Testis (tissue), 5 donors: ENCODE measurements around the gene C20orf202. TPM values are rescaled to one million over a fixed set of nuclear protein-coding genes. Genes with fewer than 3 reads are reported as not detected.

Experiments used
- DNase-seq: peaks from one replicate; pipeline ENCODE4 v3.0.0-alpha.2; 2019
- H3K27ac ChIP-seq, 2 donors: fragments of 200-600 bp; sonication (generic); one replicate each; pipeline ENCODE4 v1.5.1; 2019
- H3K27me3 ChIP-seq: fragments of 200-600 bp; sonication (generic); one replicate; pipeline ENCODE4 v1.5.1; 2019
- H3K36me3 ChIP-seq: fragments of 200-600 bp; sonication (generic); one replicate; pipeline ENCODE4 v1.5.1; 2017; ENCODE audit warnings: low read depth; ENCODE audit errors: missing control alignments
- H3K4me1 ChIP-seq: fragments of 200-600 bp; sonication (generic); one replicate; pipeline ENCODE4 v1.5.1; 2019
- H3K4me3 ChIP-seq, 2 donors: fragments of 200-600 bp; sonication (generic); one replicate each; pipeline ENCODE4 v1.5.1; 2017 to 2019
- H3K9me3 ChIP-seq: fragments of 200-600 bp; sonication (generic); one replicate; pipeline ENCODE4 v1.5.1; 2017
- POLR2A ChIP-seq: fragments of 450-650 bp; IDR thresholded peaks from one replicate; pipeline ENCODE4 v1.6.1; 2017; ENCODE audit warnings: antibody characterized with exemption, mild to moderate bottlenecking, moderate library complexity
- WGBS, 2 donors: methylation state at CpG; one replicate each; pipeline ENCODE4 v1.1.5; 2018; 5-methylcytosine and 5-hydroxymethylcytosine counted together
- intact Hi-C: fragments of 100-400 bp; cut with DNase I; formaldehyde crosslinking; loops from one replicate; pipeline ENCODE4 v1.15.1; 2023; ENCODE audit warnings: low total_unique reads
- long read RNA-seq, 2 donors: transcript quantifications; one replicate each; lab custom pipeline, GENCODE V29; 2026
- polyA plus RNA-seq: library from polyadenylated mRNA; stranded (reverse); fragments of 350-450 nt; fragmentation: Illumina TruSeq; extraction: RNeasy Lipid Tissue Mini Kit (QIAGEN cat#74804); gene quantifications from one replicate; pipeline ENCODE4 v1.2.3, GENCODE V29; 2014; ENCODE audit warnings: low read depth, low replicate concordance; ENCODE audit not compliant: insufficient read depth
- total RNA-seq, 2 donors: library from RNA; depleted of rRNA; stranded (reverse); fragments of >200 nt; gene quantifications; one replicate each; pipeline ENCODE4 v1.2.3, GENCODE V29; 2016
- TF ChIP-seq, protein P1 (sequence below), 3 experiments: fragments of 450-650 bp in 2 of 3; fragments of 200-600 bp in 1 of 3; sonication (generic) in 1 of 3; IDR thresholded peaks; one replicate each; pipeline ENCODE4 v1.5.1; 2016 to 2019; ENCODE audit warnings: antibody characterized with exemption in 3 of 3, mild to moderate bottlenecking in 2 of 3, moderate library complexity in 1 of 3

Gene C20orf202
- total RNA-seq (1 to 10 TPM; 1.1 to 1.7 TPM), polyA plus RNA-seq (0.84 TPM)
- long read RNA-seq, donor 1: 0 reads
- long read RNA-seq, donor 2: 0 reads

- Histone ChIP-seq H3K27ac (no peak within 1 kb of the TSS), H3K4me3 (no peak within 1 kb of the TSS), H3K4me1 (peaks cover 7% of the 10 kb centered on the region), H3K9me3 (no peaks in the 10 kb centered on the region), H3K27me3 (no peaks in the 10 kb centered on the region), H3K36me3 (no peaks in the 10 kb centered on the region)
- TF ChIP-seq, protein P1, sequence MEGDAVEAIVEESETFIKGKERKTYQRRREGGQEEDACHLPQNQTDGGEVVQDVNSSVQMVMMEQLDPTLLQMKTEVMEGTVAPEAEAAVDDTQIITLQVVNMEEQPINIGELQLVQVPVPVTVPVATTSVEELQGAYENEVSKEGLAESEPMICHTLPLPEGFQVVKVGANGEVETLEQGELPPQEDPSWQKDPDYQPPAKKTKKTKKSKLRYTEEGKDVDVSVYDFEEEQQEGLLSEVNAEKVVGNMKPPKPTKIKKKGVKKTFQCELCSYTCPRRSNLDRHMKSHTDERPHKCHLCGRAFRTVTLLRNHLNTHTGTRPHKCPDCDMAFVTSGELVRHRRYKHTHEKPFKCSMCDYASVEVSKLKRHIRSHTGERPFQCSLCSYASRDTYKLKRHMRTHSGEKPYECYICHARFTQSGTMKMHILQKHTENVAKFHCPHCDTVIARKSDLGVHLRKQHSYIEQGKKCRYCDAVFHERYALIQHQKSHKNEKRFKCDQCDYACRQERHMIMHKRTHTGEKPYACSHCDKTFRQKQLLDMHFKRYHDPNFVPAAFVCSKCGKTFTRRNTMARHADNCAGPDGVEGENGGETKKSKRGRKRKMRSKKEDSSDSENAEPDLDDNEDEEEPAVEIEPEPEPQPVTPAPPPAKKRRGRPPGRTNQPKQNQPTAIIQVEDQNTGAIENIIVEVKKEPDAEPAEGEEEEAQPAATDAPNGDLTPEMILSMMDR (IDR thresholded peaks at IDR 0.05): no peak
- no peak for TF ChIP-seq POLR2A
- intact Hi-C loops: no loop called here
- no peak for DNase-seq
- WGBS, 2 donors: 68 to 70% methylated on average over 5 of the region's 5 CpGs
These were observed at the start of gene C20orf202 for GRCh38 chr20:1202762-1203504. C20orf202 (plus strand) TSS chr20:1203454; CDS start chr20:1203586, 132 bp downstream.

- Histone ChIP-seq H3K27ac (no peak overlapping the region), H3K4me1 (no peaks in the 10 kb centered on the region), H3K9me3 (no peaks in the 10 kb centered on the region), H3K36me3 (no peaks in the 10 kb centered on the region), H3K27me3 (no peaks in the 10 kb centered on the region), H3K4me3 (no peak overlapping the region)
- intact Hi-C loops: no loop called here
- DNase-seq: no peak
- TF ChIP-seq POLR2A: no peak
- TF ChIP-seq, protein P1 (IDR thresholded peaks at IDR 0.05): no peak
These were observed 49.0 kb upstream of the C20orf202 start for GRCh38 chr20:1154226-1154625.

DNA sequence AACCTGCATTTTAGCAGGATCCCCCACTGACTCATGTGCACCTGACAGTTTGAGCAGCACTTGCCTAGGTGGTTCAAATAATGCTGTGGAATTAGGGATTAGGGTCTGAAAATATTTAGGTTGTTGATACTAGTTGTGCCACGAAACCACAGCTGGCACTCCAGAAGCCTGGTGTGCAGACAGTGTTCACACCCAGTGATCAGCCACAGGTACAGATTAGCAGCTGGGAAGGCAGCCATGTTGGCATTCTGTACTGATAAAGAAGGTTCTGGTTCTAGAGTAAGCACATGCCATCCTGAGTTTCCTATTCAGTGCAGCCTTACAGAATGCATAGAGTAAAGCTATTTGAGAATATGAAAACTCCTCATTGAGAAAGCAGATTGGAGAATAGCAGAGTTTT is 48.6 kb upstream of the C20orf202 start:
- TF ChIP-seq POLR2A: no peak
- TF ChIP-seq, protein P1 (IDR thresholded peaks at IDR 0.05): no peak
- no peak overlapping the region for H3K4me3 ChIP-seq
- WGBS, 2 donors: 94% methylated on average over 1 of the region's 1 CpG; no CpG with 5 or more reads in 1 of the 2 donors
- no peaks in the 10 kb centered on the region for H3K36me3 ChIP-seq
- H3K9me3 ChIP-seq: no peaks in the 10 kb centered on the region
- intact Hi-C loops: no loop called here
- no peak for DNase-seq
- H3K27me3 ChIP-seq: no peaks in the 10 kb centered on the region
- H3K4me1 ChIP-seq: no peaks in the 10 kb centered on the region
- H3K27ac ChIP-seq: no peak overlapping the region

GRCh38 chr20:1155342-1155741 is 47.9 kb upstream of the C20orf202 start:
- 88 to 94% methylated on average over 3 of the region's 3 CpGs for WGBS, 2 donors
- H3K4me3 ChIP-seq: no peak overlapping the region
- no peak for DNase-seq
- H3K9me3 ChIP-seq: no peaks in the 10 kb centered on the region
- H3K27ac ChIP-seq: no peak overlapping the region
- intact Hi-C loops: no loop called here
- no peaks in the 10 kb centered on the region for H3K36me3 ChIP-seq
- no peaks in the 10 kb centered on the region for H3K4me1 ChIP-seq
- H3K27me3 ChIP-seq: no peaks in the 10 kb centered on the region
- no peak for TF ChIP-seq POLR2A
- TF ChIP-seq, protein P1 (IDR thresholded peaks at IDR 0.05): no peak

DNA sequence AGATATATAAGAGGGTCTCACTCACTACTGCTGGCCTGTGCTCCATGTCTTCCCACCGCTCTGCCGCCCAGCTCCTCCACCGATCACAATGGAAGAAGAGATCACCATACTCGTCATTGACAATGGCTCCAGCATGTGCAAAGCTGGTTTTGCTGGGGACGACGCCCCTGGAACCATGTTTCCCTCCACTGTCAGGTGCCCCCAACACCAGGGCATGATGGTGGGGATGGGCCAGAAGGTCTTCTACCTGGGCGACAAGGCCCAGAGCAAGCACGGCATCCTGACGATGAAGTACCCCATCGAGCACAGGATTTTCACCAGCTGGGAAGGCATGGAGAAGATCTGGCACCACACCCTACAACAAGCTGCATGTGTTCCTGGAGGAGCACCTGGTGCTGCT is 42.8 kb upstream of the C20orf202 start:
- Histone ChIP-seq H3K36me3 (no peaks in the 10 kb centered on the region), H3K4me3 (no peak overlapping the region), H3K4me1 (no peaks in the 10 kb centered on the region), H3K27me3 (no peaks in the 10 kb centered on the region), H3K9me3 (no peaks in the 10 kb centered on the region), H3K27ac (no peak overlapping the region)
- TF ChIP-seq, protein P1 (IDR thresholded peaks at IDR 0.05): no peak
- no peak for DNase-seq
- 95 to 99% methylated on average over 10 of the region's 10 CpGs for WGBS, 2 donors
- intact Hi-C loops: no loop called here
